ENCODE results near the gene IFT88. TPM values are rescaled to one million over a fixed set of nuclear protein-coding genes. Genes with fewer than 3 reads are reported as not detected.

Gene IFT88
- total and polyA plus RNA-seq, 2 of the 4 experiments (the other 2 are of a cell fraction): 5.5 to 8.6 TPM

- POLR2A ChIA-PET (ENCODE audit: unreplicated experiment): no interaction called here
- no peak overlapping the region for H2AFZ ChIP-seq (replicated peaks; ENCODE audit: low read length, poor library complexity)
- peaks cover under 1% of the 10 kb centered on the region; the same call in 1 of the 2 replicates for H3K36me3 ChIP-seq (ENCODE audit: control insufficient read depth, insufficient read depth, low read length)
- no peak overlapping the region for H2BK20ac ChIP-seq (ENCODE audit: low read depth, low read length)
- no peaks in the 10 kb centered on the region for H3K4me1 ChIP-seq (ENCODE audit: control insufficient read depth, insufficient read depth, low read length)
- H2AK9ac ChIP-seq (replicated peaks; ENCODE audit: low read depth, low read length, poor library complexity): no peak overlapping the region
- H4K8ac ChIP-seq (ENCODE audit: low read depth in 2 of 2, low read length in 2 of 2): no peak overlapping the region
- H2BK120ac ChIP-seq (ENCODE audit: low read depth, low read length): no peak overlapping the region
- ATAC-seq (ENCODE audit: low read depth): no peak
- H3K14ac ChIP-seq (replicated peaks; ENCODE audit: low read depth, low read length): no peak overlapping the region
- no peaks in the 10 kb centered on the region for H3K27me3 ChIP-seq (ENCODE audit: control insufficient read depth, insufficient read depth, low read length)
- no peak overlapping the region for H3K27ac ChIP-seq (ENCODE audit: insufficient read depth, low read length)
- no peak overlapping the region for H4K91ac ChIP-seq (ENCODE audit: insufficient read depth, low read depth, low read length)
- no peak overlapping the region for H3K4ac ChIP-seq (ENCODE audit: low read depth, low read length)
- H4K20me1 ChIP-seq (ENCODE audit: insufficient read depth, low read length): no peaks in the 10 kb centered on the region
- H3K18ac ChIP-seq (ENCODE audit: low read depth, low read length): no peak overlapping the region
- no peak overlapping the region for H2AK5ac ChIP-seq (ENCODE audit: low read depth, low read length)
- no peaks in the 10 kb centered on the region; the same call in 1 of the 2 replicates for H3K9me1 ChIP-seq (ENCODE audit: insufficient read depth, low read length)
- DNase-seq: no peak
- no peak overlapping the region for H3K56ac ChIP-seq (ENCODE audit: extremely low read depth, insufficient read depth, low read length)
- no peak for TF ChIP-seq POLR2A (IDR thresholded peaks at IDR 0.05; ENCODE audit: low read depth, low read length)
- no peak for TF ChIP-seq MAFK (IDR thresholded peaks at IDR 0.05; ENCODE audit: low read depth, low read length)
- no peak for TF ChIP-seq CEBPB (IDR thresholded peaks at IDR 0.05; ENCODE audit: low read depth, low read length)
- no peak for TF ChIP-seq RAD21 (IDR thresholded peaks at IDR 0.05; ENCODE audit: low read length)
- no peak for TF ChIP-seq FOS (IDR thresholded peaks at IDR 0.05; ENCODE audit: low read depth, low read length)
- TF ChIP-seq, protein P1, sequence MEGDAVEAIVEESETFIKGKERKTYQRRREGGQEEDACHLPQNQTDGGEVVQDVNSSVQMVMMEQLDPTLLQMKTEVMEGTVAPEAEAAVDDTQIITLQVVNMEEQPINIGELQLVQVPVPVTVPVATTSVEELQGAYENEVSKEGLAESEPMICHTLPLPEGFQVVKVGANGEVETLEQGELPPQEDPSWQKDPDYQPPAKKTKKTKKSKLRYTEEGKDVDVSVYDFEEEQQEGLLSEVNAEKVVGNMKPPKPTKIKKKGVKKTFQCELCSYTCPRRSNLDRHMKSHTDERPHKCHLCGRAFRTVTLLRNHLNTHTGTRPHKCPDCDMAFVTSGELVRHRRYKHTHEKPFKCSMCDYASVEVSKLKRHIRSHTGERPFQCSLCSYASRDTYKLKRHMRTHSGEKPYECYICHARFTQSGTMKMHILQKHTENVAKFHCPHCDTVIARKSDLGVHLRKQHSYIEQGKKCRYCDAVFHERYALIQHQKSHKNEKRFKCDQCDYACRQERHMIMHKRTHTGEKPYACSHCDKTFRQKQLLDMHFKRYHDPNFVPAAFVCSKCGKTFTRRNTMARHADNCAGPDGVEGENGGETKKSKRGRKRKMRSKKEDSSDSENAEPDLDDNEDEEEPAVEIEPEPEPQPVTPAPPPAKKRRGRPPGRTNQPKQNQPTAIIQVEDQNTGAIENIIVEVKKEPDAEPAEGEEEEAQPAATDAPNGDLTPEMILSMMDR (conservative IDR thresholded peaks at IDR 0.05; ENCODE audit: low read depth, low read length): no peak
- TF ChIP-seq RFX5 (IDR thresholded peaks at IDR 0.05; ENCODE audit: low read depth, low read length): no peak
- no peak for TF ChIP-seq MXI1 (IDR thresholded peaks at IDR 0.05; ENCODE audit: borderline replicate concordance, low read depth, low read length)
- TF ChIP-seq CHD1 (IDR thresholded peaks at IDR 0.05; ENCODE audit: low read depth, low read length): no peak
- in situ Hi-C loops (cut with MboI; ENCODE audit: low sequenced_read_pairs) (no loop called here), intact Hi-C loops (cut with micrococcal nuclease) (no loop called here), dilution Hi-C loops (cut with HindIII; ENCODE audit: low sequenced_read_pairs, unreplicated experiment) (no loop called here)
- no peaks in the 10 kb centered on the region for H3K9me3 ChIP-seq (ENCODE audit: control insufficient read depth, insufficient read depth, low read length)
- no TSS peak for BruUV-seq (replicated peaks)
- no peak overlapping the region for H2BK5ac ChIP-seq (ENCODE audit: low read depth, low read length, poor library complexity, severe bottlenecking)
- no peak overlapping the region for H3K4me3 ChIP-seq (ENCODE audit: insufficient read depth, low read depth, low read length)
- H3K9ac ChIP-seq (ENCODE audit: low read depth, low read length): no peak overlapping the region
- no peak overlapping the region for H4K5ac ChIP-seq (ENCODE audit: low read depth, low read length)
- H3K79me1 ChIP-seq (ENCODE audit: low read depth in 1 of 2, low read length in 2 of 2): peaks cover 3 to 22% of the 10 kb centered on the region in 2 experiments; a peak in 3 of 4 replicates
- H3K4me2 ChIP-seq (ENCODE audit: low read depth, low read length): no peak overlapping the region
- CTCF ChIA-PET: no interaction called here
- H2BK15ac ChIP-seq (ENCODE audit: low read depth, low read length): no peak overlapping the region
- no peak overlapping the region for H3K23ac ChIP-seq (ENCODE audit: low read depth, low read length)
- WGBS, 2 experiments (ENCODE audit: extremely low coverage in 2 of 2, insufficient read length in 1 of 2): no CpG with 5 or more reads among the region's 2 CpGs
Observed at GRCh38 chr13:20573636-20574035, 6.7 kb downstream of the IFT88 start.

All from IMR-90 (cell line).